DND-41 (cell line): ENCODE measurements around the gene RYR2.

Experiments
- EZH2 ChIP-seq: IDR thresholded peaks from 3 replicates; pipeline ENCODE4 v1.6.1; 2012; ENCODE audit warnings: borderline replicate concordance, low read depth, mild to moderate bottlenecking, moderate library complexity, low read length, inconsistent platforms; ENCODE audit not compliant: severe bottlenecking
- TF ChIP-seq, protein P1 (sequence below): IDR thresholded peaks from 2 replicates; pipeline ENCODE4 v1.5.1; 2012; ENCODE audit warnings: borderline replicate concordance, low read length, moderate library complexity, mild to moderate bottlenecking; ENCODE audit not compliant: poor library complexity, severe bottlenecking; ENCODE audit errors: extremely low read depth

DNA sequence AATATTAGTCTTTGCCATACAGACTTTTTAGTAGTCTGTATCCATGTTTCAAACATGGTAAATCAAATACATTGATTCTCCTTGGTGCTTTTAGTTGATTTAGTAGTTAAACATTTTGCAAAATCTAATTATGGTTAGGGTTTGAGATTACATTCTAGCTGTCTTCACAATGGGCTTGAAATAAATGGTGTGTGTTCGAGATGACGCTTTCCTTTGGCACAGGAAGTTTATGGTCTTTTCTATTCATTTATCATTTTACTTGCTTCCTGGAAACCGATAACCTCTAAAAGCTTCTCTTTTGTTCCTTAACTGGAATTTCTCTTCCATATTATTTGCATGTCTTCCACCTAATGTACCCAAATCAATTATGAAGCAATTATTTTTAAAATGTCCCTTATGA lies 810.4 kb downstream of the RYR2 start:
- TF ChIP-seq EZH2: no peak
- TF ChIP-seq, protein P1, sequence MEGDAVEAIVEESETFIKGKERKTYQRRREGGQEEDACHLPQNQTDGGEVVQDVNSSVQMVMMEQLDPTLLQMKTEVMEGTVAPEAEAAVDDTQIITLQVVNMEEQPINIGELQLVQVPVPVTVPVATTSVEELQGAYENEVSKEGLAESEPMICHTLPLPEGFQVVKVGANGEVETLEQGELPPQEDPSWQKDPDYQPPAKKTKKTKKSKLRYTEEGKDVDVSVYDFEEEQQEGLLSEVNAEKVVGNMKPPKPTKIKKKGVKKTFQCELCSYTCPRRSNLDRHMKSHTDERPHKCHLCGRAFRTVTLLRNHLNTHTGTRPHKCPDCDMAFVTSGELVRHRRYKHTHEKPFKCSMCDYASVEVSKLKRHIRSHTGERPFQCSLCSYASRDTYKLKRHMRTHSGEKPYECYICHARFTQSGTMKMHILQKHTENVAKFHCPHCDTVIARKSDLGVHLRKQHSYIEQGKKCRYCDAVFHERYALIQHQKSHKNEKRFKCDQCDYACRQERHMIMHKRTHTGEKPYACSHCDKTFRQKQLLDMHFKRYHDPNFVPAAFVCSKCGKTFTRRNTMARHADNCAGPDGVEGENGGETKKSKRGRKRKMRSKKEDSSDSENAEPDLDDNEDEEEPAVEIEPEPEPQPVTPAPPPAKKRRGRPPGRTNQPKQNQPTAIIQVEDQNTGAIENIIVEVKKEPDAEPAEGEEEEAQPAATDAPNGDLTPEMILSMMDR: no peak
